HT1080 (cell line): Measurements from ENCODE around the gene EPGN. TPM values are rescaled to one million over a fixed set of nuclear protein-coding genes. Genes with fewer than 3 reads are reported as not detected.
A peak's percentile ranks its signal among the peaks of the same experiment; 100 is the strongest.

Experiments
- DNase-seq: peaks from one replicate; pipeline ENCODE4 v3.0.0-alpha.2; 2015; ENCODE audit warnings: low read depth
- total RNA-seq: library from RNA; depleted of rRNA; stranded (reverse); fragments of >200 nt; shearing (Covaris generic); gene quantifications from 2 replicates; pipeline ENCODE4 v1.2.3, GENCODE V29; 2014

EPGN gene
- total RNA-seq, 1 experiment from 2014 or later: not detected

DNA sequence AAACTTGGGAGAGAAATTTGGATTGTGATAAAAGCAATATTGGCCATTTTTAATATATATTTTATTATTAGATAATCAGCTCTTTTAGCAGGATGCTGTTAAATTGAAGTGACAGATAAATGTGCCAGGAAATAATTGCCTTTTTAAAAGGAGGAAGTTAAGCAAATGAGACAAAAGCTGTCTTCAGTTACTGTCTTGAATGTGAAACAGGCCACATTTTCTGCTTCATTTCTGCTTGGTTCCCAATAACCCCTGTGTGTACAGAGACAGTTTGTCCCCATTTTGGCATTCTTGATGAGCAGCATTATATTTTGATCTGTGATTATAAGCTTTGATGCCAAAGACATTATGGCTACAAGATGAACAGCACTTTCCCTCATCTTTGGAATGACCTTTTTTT is 953 bp downstream of the EPGN start:
- no peak for DNase-seq

DNA sequence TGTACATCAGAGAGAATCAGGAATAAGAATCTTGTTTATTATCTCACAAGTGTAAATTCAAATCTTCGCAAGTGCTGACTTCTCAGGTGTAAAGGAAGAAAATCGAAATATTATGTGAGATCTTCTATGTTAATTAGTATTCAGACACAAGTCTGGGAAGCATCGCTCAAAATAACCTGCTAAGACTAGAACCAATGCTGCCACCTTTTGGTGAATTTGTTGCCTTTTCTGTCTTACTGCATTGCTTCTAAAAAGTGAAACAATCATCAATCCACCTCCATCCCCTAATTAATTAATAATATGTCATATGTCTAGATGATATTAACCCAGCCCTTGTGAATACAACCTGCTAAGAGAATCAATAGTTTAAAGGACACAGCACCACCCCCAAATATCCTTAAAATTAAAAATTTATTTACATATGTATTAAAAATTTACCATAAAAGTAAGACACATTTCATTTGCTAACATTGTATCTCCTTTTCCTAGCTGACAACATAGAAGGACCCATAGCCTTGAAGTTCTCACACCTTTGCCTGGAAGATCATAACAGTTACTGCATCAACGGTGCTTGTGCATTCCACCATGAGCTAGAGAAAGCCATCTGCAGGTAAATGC is 3.5 kb downstream of the EPGN start:
- DNase-seq: peak; percentile 51

DNA sequence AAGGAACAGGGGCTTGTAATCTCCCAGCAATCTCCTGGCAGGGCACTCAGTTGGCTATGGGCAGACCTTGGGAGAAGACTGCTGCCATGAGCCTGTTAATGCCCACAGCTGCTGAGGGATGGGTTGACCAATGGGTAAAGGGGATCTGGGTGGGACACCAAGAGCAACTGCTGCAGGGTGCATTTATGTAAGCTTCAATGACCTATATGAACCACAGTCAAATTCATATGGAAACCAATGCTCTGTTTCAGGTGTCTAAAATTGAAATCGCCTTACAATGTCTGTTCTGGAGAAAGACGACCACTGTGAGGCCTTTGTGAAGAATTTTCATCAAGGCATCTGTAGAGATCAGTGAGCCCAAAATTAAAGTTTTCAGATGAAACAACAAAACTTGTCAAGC is 6.1 kb downstream of the EPGN start:
- DNase-seq: no peak

DNA sequence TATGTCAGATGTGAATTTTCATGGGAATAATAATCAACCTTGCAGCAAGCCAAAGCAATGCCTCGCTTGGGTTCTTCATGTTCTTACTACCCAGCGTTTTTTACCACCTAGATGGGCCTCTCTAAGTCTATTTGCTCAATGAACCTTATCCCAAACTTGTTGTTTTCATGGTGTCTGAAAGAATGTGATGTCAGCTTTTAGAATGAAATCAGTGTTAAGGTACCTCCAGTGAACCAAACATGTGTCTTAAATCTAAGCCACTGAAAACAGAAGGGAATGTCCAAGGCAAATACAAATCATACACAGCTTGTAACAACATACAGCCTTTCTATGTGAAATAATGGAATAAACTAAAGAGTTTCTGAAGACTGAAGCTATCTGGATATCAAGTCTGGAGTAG is 6.7 kb downstream of the EPGN start:
- no peak for DNase-seq

DNA sequence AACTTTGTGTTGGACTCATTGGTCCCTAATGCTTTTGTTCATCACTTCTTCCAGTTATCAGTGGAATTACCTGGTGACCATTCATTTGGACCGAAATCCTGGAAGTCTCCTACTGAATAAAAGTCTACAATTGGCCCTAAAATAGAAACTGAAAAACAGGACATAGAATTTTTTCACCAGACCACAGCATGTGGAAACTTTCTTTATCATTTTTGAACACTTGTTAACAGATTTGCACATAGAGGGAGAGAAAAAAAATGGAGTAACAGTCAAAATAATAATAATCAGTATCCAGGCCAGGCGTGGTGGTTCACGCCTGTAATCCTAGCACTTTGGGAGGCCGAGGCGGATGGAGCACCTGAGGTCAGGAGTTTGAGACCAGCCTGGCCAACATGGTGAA is 7.1 kb downstream of the EPGN start:
- no peak for DNase-seq

DNA sequence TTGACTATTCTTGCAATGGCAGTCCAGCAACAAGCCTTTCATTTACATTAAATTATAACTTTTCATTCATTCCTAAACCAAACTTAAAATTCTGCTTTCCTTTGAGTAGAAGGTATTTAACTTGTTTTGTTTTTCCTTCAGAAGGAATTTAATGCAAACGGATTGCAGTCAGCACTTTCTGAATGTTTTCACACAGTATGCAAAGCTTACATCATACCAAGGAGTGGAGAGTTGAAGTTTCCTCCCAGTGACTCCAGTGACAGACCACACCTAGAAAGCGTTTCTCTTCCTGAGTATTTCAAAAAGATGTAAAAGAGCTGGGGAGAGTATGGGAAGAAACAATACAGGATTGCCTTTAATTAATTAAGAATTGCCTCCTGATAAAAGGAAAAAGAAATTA is 8.1 kb downstream of the EPGN start:
- DNase-seq: no peak

DNA sequence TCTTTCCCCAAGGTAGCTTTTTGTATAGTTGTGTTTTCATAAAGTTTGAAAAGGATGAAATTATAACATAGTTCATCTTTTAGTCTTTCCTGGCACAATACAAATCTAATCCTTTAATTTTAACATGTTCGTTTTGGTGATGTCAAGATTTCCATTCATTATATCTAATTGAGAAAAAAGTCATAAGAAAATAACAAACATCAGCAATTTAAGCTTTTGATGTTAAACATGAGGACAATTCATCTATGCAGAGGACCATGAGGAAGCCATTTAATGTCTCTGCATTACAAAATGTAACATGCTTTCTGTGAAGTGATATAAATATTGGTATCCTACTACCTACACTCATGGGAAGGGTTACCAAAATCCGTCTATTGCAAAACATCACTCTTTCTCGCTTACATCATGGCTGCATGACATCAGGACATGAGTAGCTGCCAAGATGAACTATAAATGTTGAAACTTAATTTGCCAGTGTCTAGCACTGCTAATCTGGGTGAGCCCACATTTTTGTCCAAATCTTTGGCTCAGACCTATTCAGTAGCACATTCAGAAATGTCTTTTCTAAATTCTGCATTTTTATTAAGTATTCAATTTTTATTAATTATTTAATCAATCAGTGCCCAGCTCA is 9.5 kb downstream of the EPGN start:
- DNase-seq: no peak

DNA sequence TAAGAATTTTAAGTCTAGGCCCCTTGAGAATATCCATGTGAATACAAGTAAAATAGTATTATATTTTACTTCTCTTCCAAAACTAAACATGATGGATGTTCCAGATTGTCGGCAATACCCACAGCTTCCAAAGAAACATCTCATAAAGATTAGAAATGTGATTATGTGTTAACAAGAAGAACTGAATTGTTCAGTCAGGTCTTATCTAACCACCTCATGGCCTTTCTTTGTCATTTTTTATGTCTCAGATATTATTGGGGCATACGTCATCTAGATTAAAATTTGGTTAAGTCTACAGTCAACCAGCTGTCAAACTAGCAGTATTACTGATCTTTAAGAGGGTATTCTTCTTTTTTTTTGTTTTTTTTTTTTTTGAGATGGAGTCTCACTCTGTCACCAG is 10.0 kb downstream of the EPGN start:
- no peak for DNase-seq

DNA sequence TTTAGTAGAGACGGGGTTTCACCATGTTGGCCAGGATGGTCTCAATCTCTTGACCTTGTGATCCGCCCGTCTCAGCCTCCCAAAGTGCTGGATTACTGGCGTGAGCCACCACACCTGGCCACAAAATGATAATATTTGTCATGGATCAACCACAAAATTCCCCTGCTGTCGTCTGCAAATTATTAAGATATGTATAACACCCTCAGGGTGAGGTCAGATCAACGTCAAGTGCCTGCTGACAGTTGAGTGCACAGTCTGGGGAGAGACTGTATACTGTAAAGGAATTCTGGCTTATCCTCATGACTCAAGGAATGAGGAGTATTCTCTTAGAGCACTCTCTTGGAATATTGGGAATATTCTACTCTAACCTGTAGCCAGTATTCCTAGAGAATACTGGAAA is 11.2 kb downstream of the EPGN start:
- DNase-seq: no peak

DNA sequence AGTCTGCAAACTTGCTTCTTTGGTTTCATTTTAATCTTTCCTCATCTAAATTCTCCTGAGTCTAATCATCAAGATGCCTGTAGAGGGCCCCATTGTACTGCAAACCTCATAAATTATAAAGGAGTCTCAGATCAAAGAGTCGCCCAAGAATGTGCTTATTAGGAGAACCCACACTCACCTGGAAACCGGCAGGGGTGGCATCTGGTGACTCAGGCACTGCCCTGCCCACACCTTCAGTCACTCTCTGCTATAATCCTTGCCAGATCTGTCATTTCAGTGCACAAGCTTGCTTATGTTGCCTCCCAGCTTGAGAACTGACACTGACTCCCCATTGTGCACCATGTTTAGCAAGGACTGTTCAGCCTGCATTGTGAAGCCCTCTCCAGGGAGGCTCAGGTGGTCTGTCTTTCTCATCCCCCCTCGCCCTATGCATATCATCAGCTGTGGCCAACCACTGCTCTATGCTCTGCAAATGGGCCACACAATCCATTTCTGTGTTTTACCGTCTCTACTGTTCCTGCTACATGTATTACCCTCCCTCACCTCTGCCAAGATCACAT is 12.4 kb downstream of the EPGN start:
- peak; percentile 83 for DNase-seq

DNA sequence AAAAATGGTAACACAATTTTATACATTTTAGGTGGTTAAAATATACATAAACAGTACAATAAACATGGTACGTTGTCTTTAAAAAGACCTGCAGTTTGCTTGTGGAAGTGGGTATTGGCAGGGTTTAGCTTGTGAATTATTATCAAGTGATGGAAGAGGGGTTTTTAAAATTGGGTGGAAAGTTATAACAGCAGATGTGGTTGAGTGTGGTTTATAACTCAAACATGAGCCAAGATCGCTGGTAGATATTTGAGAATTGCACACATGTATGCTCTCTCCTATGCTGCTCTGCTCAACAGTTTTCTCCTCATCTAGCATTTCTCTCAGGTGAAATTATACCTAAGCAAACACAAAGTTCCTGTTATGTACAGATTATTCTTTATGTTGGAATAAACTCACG is 14.0 kb downstream of the EPGN start:
- DNase-seq: no peak

DNA sequence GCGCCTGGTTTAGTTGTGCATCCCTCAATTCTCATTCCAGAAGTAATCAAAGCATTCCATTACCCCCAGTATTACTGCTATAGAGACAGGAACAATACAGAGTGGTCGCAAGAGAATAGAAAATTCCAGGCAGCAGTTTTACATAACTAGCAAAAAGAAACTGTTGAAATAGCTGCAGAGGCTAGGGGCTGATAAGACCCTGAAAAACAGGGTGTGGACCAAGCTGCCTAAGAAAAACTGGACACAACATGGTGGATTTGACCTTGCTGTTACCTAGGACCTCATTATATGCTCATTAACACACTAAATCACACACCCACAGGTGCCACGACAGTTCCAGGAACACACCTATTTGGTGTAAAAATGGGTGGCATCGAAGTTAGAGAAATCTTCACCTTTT is 15.4 kb downstream of the EPGN start:
- DNase-seq: no peak

DNA sequence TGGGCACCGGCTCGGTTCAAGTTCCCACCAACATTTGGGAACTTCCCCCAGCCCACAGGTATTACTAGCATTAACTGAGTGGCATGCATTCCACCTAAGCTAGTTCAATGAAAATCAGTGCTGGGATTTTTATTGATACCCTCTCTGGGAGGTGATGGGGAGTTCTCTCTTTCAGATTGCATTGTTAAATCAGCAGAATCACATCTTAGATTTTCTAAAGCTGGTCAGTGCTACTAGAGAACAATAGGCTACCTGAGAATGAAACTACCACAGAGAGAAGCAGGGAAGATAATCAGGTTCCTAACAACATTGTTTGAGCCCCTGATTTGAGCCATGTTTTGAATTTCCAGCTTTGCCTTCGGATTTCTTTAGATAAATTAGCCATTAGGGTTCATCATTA is 16.0 kb downstream of the EPGN start:
- DNase-seq: no peak

DNA sequence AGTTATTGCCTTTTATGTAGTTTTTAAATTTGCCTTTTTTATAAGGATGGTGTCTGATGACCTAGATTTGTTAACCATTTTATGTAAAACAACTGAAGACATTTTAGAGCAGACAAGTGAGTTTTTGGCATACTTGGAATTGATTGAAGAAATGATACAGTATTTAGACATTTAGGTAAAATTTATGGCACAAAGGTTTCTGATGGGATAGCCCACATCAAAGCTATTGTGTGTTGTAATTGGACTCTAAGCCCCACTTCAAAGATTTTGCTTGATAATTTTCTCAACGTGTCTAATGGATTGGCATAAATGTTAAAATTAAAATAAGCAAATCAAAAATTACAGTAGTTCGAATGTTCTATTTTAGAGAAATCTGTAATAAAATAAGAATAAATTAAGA is 17.6 kb downstream of the EPGN start:
- DNase-seq: no peak

DNA sequence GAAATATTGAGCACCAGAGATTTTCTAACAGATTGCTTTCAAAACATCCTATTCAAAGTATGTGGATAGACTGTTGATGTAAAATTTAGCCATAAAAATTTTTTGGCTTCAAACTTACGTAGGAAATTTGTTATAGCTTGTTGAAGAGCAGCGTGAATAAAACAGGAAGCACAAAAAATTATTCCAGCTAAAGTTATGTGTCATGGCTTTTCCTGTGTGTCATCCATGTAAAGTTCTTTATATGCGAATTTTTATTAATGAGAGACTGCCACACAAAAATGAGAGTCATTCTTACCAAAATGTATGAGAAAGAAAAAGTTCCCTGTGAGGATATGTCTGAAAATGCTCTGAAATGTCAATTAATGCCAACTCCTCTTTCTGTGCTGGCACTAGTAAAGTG is 19.5 kb downstream of the EPGN start:
- peak; percentile 36 for DNase-seq

DNA sequence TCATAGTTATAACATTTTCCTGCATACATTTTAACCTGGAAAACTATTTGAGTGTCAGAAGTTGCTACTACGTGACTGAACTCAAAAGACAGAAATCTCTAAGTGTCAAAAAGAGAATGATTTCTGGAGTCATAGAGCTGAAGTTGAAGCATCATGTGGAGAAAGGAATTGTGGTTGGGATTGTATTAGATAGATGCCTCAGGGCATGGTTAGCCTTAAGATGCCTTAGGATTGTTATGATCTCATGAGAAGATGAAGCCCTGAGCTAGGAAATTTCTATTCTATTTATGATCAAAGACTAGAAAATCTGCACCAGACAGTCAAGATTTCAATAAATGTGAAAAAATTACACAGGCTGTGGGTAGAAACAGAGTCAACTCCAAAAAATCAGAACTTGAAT is 20.2 kb downstream of the EPGN start:
- no peak for DNase-seq

DNA sequence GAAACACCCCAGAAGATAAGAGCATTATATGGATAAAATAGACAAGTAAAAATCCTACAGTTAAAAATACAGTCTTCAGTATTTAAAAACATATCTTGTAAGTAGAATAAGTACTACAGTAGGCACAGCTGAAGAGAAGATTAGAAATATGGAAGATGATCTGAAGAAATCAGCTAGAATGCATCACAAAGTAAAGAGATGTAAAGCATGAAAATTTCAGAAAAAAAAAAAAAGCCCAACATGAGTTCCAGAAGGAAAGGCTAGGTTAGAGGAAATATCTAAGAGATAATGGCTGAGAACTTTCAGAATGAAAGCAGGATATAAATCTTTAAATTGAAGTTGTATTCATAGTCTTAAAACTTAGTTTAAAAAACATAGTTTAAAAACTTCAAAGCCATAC is 21.0 kb downstream of the EPGN start:
- DNase-seq: no peak

DNA sequence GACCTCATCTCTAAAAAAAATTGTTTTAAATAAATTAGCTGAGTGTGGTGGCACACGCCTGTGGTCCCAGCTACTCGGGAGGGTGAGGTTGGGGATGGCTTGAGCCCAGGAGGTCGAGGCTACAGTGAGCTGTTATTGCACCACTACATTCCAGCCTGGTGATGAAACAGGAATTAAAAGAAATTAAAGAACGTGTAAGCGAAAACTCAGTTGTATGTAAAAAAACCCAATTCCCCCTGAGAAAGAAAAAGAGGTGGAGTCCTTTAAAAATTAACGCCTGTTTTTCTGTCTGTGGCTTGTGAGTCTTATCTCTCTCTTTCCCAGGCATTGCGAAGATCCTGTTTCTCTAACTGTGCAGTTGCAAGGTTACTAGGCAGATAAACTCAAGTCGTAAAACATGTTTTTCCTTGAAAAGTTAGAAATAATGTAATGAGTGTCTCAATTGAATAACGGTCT is 22.1 kb downstream of the EPGN start:
- DNase-seq: no peak

DNA sequence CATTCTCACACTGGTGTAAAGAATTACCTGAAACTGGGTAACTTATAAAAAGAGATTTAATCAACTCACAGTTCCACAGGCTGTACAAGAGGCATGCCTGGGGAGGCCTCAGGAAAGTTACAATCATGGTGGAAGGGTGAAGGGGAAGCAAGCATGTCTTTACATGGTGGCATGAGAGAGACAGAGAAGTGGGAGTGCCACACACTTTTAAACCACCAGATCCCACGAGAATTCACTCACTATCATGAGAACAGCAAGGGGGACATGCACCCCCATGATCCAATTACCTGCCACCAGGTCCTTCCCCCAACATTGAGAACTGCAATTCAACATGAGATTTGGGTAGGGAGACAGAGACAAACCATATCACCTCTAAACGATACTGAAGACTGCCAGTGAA is 23.0 kb downstream of the EPGN start:
- DNase-seq: no peak

DNA sequence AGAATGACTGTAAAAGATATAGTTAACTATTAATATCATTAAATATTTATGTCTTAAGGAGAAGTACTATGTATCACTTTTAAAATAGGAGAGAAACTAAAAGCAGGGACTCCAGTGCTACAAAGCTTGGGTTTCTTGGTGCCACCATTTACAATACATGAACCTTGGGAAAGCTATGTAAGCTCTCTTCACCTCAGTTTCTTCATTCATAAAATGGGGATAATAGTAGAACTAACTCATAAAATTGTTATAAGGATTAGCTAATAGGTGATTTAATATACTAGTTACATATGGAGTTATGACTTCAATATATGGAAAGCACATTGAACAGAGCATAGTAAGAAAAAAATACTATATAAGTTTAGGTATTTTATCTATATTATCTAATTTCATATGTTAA is 23.7 kb downstream of the EPGN start:
- no peak for DNase-seq

DNA sequence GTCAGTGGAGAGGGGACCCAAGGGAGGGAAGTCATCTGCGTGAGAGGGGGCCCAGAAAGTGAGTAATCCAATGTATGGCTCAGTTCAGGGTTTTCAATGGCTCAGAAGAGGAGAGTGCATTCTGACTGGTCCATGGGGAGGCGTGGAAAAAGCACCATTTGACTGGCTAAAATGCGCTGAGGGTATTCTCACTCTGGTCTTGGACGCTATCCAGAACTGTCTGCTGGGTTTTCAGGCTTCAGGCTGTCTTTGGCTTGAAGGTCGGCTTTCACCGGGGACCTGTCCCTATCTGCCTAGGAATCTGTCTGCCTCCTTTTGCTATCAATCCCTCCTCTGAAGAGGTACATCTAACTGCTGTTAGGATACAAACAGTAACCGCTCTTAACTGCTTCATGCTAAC is 26.4 kb downstream of the EPGN start:
- DNase-seq: no peak

DNA sequence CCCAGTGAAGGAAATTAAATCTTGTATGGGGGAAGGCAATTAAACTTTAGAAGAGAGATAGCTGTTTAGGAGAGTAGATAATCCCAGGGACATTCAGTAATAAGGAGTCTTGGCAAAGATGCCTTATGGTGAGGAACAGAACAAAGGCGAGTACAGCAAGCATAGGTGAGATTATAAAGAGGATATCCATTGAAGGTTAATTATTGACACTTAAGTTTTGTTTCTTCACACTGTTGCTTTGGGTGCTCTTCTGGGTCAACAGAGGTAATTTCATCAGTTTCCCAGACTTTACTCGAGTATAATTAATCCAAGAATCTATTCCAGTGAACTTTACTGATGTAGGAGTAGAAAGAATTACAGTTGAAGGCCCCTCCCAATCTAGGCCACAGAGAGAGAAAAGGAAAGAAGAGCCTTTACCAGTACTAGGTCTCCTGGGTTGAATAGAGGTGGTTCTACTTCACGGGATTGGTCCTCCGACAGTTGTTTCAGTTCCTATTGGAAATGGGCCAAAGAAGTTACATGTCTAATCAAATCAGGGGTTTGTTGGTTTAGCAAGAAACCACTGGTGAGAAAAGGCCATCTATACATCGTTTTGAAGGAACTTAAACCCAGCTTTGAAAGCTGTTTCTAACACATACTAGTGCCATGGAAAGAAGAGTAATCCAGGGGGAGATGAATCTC is 27.2 kb downstream of the EPGN start:
- DNase-seq: no peak
